SJSA1 (cell line): ENCODE data around the gene MADD. TPM values are rescaled to one million over a fixed set of nuclear protein-coding genes. Genes with fewer than 3 reads are reported as not detected.
"Not testable (repeated sequence)": the region's sequence is repeated elsewhere in the genome, so short reads cannot be mapped to it uniquely, and the experiment has no call there.

ENCODE experiments used
- DNase-seq, 2 experiments: peaks; one replicate each; pipeline ENCODE4 v3.0.0-alpha.2; 2015 to 2020; ENCODE audit warnings: low spot score in 2 of 2, low read depth in 1 of 2
- H3K27ac ChIP-seq: fragments of 250-450 bp; sonication (Bioruptor Pico); 2 replicates; pipeline ENCODE4 v1.5.1; 2020; ENCODE audit warnings: mild to moderate bottlenecking, moderate library complexity
- H3K27me3 ChIP-seq: fragments of 250-450 bp; sonication (Bioruptor Pico); replicated peaks from 2 replicates; pipeline ENCODE4 v1.5.1; 2020; ENCODE audit warnings: mild to moderate bottlenecking, moderate library complexity
- H3K36me3 ChIP-seq: fragments of 250-450 bp; sonication (Bioruptor Pico); 2 replicates; pipeline ENCODE4 v1.5.1; 2020; ENCODE audit warnings: mild to moderate bottlenecking
- H3K4me1 ChIP-seq: fragments of 250-450 bp; sonication (Bioruptor Pico); replicated peaks from 2 replicates; pipeline ENCODE4 v1.6.1; 2021; ENCODE audit warnings: mild to moderate bottlenecking
- H3K4me3 ChIP-seq: fragments of 250-450 bp; sonication (Bioruptor Pico); 2 replicates; pipeline ENCODE4 v1.5.1; 2020; ENCODE audit warnings: mild to moderate bottlenecking
- H3K9me3 ChIP-seq: fragments of 250-450 bp; sonication (Bioruptor Pico); replicated peaks from 2 replicates; pipeline ENCODE4 v1.5.1; 2020; ENCODE audit warnings: mild to moderate bottlenecking
- total RNA-seq: library from RNA; depleted of rRNA; stranded (reverse); fragments of >200 nt; shearing (Covaris generic); gene quantifications from 2 replicates; pipeline ENCODE4 v1.2.3, GENCODE V29; 2014

The MADD gene
- total RNA-seq, 1 experiment from 2014 or later: 20.9 TPM

- Histone ChIP-seq H3K36me3 (peaks cover 78% of the 10 kb centered on the region), H3K4me3 (no peak overlapping the region), H3K27me3 (no peaks in the 10 kb centered on the region), H3K9me3 (0 out of 2 replicates have a peak, but pooled peaks cover 2% of the 10 kb centered on the region), H3K4me1 (no peaks in the 10 kb centered on the region), H3K27ac (no peak overlapping the region)
- no peak for DNase-seq
Measured at GRCh38 chr11:47299078-47299477, 29.1 kb downstream of the MADD start.

GRCh38 chr11:47302853-47303252 is 32.9 kb downstream of the MADD start:
- Histone ChIP-seq H3K9me3 (0 out of 2 replicates have a peak, but pooled peaks cover 2% of the 10 kb centered on the region), H3K27ac (no peak overlapping the region), H3K4me1 (no peaks in the 10 kb centered on the region), H3K4me3 (no peak overlapping the region), H3K36me3 (peaks cover 89% of the 10 kb centered on the region), H3K27me3 (no peaks in the 10 kb centered on the region)
- no peak for DNase-seq

- H3K27ac ChIP-seq: no peak overlapping the region
- no peaks in the 10 kb centered on the region for H3K4me1 ChIP-seq
- 0 out of 2 replicates have a peak, but pooled peaks cover 2% of the 10 kb centered on the region for H3K9me3 ChIP-seq
- no peak overlapping the region for H3K4me3 ChIP-seq
- H3K36me3 ChIP-seq: peaks cover 95% of the 10 kb centered on the region
- no peak for DNase-seq
- no peaks in the 10 kb centered on the region for H3K27me3 ChIP-seq
Measured at GRCh38 chr11:47305734-47306483, 36.0 kb downstream of the MADD start.

GRCh38 chr11:47306484-47306844 is 36.5 kb downstream of the MADD start:
- no peak for DNase-seq
- H3K9me3 ChIP-seq: 0 out of 2 replicates have a peak, but pooled peaks cover 2% of the 10 kb centered on the region
- no peak overlapping the region for H3K27ac ChIP-seq
- no peak overlapping the region for H3K4me3 ChIP-seq
- peaks cover 95% of the 10 kb centered on the region for H3K36me3 ChIP-seq
- no peaks in the 10 kb centered on the region for H3K4me1 ChIP-seq
- no peaks in the 10 kb centered on the region for H3K27me3 ChIP-seq

- Histone ChIP-seq H3K36me3 (peaks cover 89% of the 10 kb centered on the region), H3K4me3 (no peak overlapping the region), H3K27me3 (no peaks in the 10 kb centered on the region), H3K27ac (no peak overlapping the region), H3K4me1 (no peaks in the 10 kb centered on the region), H3K9me3 (no peaks in the 10 kb centered on the region)
- no peak for DNase-seq
Measured at GRCh38 chr11:47308050-47308823, 38.3 kb downstream of the MADD start.

- H3K36me3 ChIP-seq: peaks cover 61% of the 10 kb centered on the region
- no peaks in the 10 kb centered on the region for H3K27me3 ChIP-seq
- DNase-seq: no peak
- no peaks in the 10 kb centered on the region for H3K4me1 ChIP-seq
- H3K4me3 ChIP-seq: no peak overlapping the region
- H3K27ac ChIP-seq: no peak overlapping the region
- H3K9me3 ChIP-seq: no peaks in the 10 kb centered on the region
Measured at GRCh38 chr11:47314992-47315391, 45.1 kb downstream of the MADD start.

- H3K4me1 ChIP-seq, H3K9me3 ChIP-seq, H3K27ac ChIP-seq, H3K4me3 ChIP-seq, DNase-seq, H3K27me3 ChIP-seq: not testable (repeated sequence)
- H3K36me3 ChIP-seq: peaks cover 53% of the 10 kb centered on the region
Measured at GRCh38 chr11:47316501-47316900, 46.6 kb downstream of the MADD start.

GRCh38 chr11:47317064-47317828 is 47.3 kb downstream of the MADD start:
- Histone ChIP-seq H3K27ac (no peak overlapping the region), H3K36me3 (peaks cover 51% of the 10 kb centered on the region), H3K4me3 (no peak overlapping the region), H3K4me1 (no peaks in the 10 kb centered on the region), H3K27me3 (no peaks in the 10 kb centered on the region), H3K9me3 (no peaks in the 10 kb centered on the region)
- no peak for DNase-seq

GRCh38 chr11:47318166-47318565 is 48.2 kb downstream of the MADD start:
- Histone ChIP-seq H3K9me3 (no peaks in the 10 kb centered on the region), H3K4me3 (no peak overlapping the region), H3K36me3 (peaks cover 48% of the 10 kb centered on the region), H3K27me3 (no peaks in the 10 kb centered on the region), H3K27ac (no peak overlapping the region), H3K4me1 (no peaks in the 10 kb centered on the region)
- no peak for DNase-seq

- H3K9me3 ChIP-seq: no peaks in the 10 kb centered on the region
- DNase-seq: no peak
- no peaks in the 10 kb centered on the region for H3K4me1 ChIP-seq
- H3K4me3 ChIP-seq: no peak overlapping the region
- H3K36me3 ChIP-seq: peaks cover 55% of the 10 kb centered on the region
- H3K27ac ChIP-seq: no peak overlapping the region
- no peaks in the 10 kb centered on the region for H3K27me3 ChIP-seq
Measured at GRCh38 chr11:47324520-47324919, 54.6 kb downstream of the MADD start.

- no peak overlapping the region for H3K27ac ChIP-seq
- DNase-seq: no peak
- H3K4me1 ChIP-seq: no peaks in the 10 kb centered on the region
- H3K27me3 ChIP-seq: no peaks in the 10 kb centered on the region
- no peaks in the 10 kb centered on the region for H3K9me3 ChIP-seq
- H3K4me3 ChIP-seq: no peak overlapping the region
- H3K36me3 ChIP-seq: peaks cover 57% of the 10 kb centered on the region
Measured at GRCh38 chr11:47325271-47326041, 55.5 kb downstream of the MADD start.

- Histone ChIP-seq H3K4me3 (no peak overlapping the region), H3K27ac (no peak overlapping the region), H3K4me1 (no peaks in the 10 kb centered on the region), H3K36me3 (peaks cover 56% of the 10 kb centered on the region), H3K9me3 (no peaks in the 10 kb centered on the region), H3K27me3 (no peaks in the 10 kb centered on the region)
- DNase-seq: no peak
Measured at GRCh38 chr11:47326198-47326597, 56.3 kb downstream of the MADD start.

- H3K27ac ChIP-seq: no peak overlapping the region
- H3K36me3 ChIP-seq: peaks cover 49% of the 10 kb centered on the region
- no peaks in the 10 kb centered on the region for H3K4me1 ChIP-seq
- no peaks in the 10 kb centered on the region for H3K9me3 ChIP-seq
- no peak for DNase-seq
- no peak overlapping the region for H3K4me3 ChIP-seq
- no peaks in the 10 kb centered on the region for H3K27me3 ChIP-seq
Measured at GRCh38 chr11:47327025-47327424, 57.1 kb downstream of the MADD start.
